Right renal pelvis (tissue), 4 donors: ENCODE results near the gene MFN2. TPM values are rescaled to one million over a fixed set of nuclear protein-coding genes. Genes with fewer than 3 reads are reported as not detected.
"Not testable (repeated sequence)": the region's sequence is repeated elsewhere in the genome, so short reads cannot be mapped to it uniquely, and the experiment has no call there.

Experiments
- DNase-seq, 4 donors: peaks; one replicate each; pipeline ENCODE4 v3.0.0-alpha.2; 2013; ENCODE audit warnings: low read depth in 4 of 4, low spot score in 3 of 4, missing footprints in 1 of 4
- polyA plus RNA-seq, 4 donors: library from polyadenylated mRNA; unstranded; fragments of 120-200 nt; gene quantifications; one replicate each; pipeline ENCODE4 v1.2.1, GENCODE V29; 2013; ENCODE audit not compliant: insufficient read length in 4 of 4

MFN2 gene
- polyA plus RNA-seq, 4 donors = 62.2 to 77.5 (median 70.5) TPM

GRCh38 chr1:12040457-12041051, 60.3 kb downstream of the MFN2 start:
- DNase-seq = no peak

- not testable (repeated sequence) for DNase-seq
These were observed 64.1 kb downstream of the MFN2 start for GRCh38 chr1:12044187-12044877.

GRCh38 chr1:12046749-12047119, 66.5 kb downstream of the MFN2 start:
- no peak for DNase-seq

GRCh38 chr1:12047120-12047876, 67.1 kb downstream of the MFN2 start:
- DNase-seq = no peak

GRCh38 chr1:12048372-12048771, 68.1 kb downstream of the MFN2 start:
- no peak for DNase-seq

GRCh38 chr1:12049616-12050015, 69.4 kb downstream of the MFN2 start:
- no peak for DNase-seq

GRCh38 chr1:12051361-12051760, 71.1 kb downstream of the MFN2 start:
- no peak for DNase-seq

GRCh38 chr1:12052008-12052573, 71.8 kb downstream of the MFN2 start:
- DNase-seq = peak in 1 of 4 donors; percentile 36

GRCh38 chr1:12052997-12053686, 72.9 kb downstream of the MFN2 start:
- no peak for DNase-seq

- no peak for DNase-seq
These were observed 73.7 kb downstream of the MFN2 start for GRCh38 chr1:12053752-12054548.

- no peak for DNase-seq
These were observed 75.0 kb downstream of the MFN2 start for GRCh38 chr1:12055259-12055658.

GRCh38 chr1:12056331-12056841, 76.1 kb downstream of the MFN2 start:
- no peak for DNase-seq

GRCh38 chr1:12057382-12057781, 77.1 kb downstream of the MFN2 start:
- no peak for DNase-seq

- DNase-seq = no peak
These were observed 77.9 kb downstream of the MFN2 start for GRCh38 chr1:12057940-12058687.

- DNase-seq = no peak
These were observed 79.0 kb downstream of the MFN2 start for GRCh38 chr1:12059226-12059625.

GRCh38 chr1:12059722-12060464, 79.6 kb downstream of the MFN2 start:
- no peak for DNase-seq

GRCh38 chr1:12060500-12060899, 80.3 kb downstream of the MFN2 start:
- no peak for DNase-seq
